NCI-H748 (cell line): Measurements from ENCODE around the gene GRIK2.

Experiments used
- DNase-seq: peaks from one replicate; lab custom pipeline; 2025; ENCODE audit not compliant: unreplicated experiment; lab: John Stamatoyannopoulos, UW

GRIK2 gene

DNA sequence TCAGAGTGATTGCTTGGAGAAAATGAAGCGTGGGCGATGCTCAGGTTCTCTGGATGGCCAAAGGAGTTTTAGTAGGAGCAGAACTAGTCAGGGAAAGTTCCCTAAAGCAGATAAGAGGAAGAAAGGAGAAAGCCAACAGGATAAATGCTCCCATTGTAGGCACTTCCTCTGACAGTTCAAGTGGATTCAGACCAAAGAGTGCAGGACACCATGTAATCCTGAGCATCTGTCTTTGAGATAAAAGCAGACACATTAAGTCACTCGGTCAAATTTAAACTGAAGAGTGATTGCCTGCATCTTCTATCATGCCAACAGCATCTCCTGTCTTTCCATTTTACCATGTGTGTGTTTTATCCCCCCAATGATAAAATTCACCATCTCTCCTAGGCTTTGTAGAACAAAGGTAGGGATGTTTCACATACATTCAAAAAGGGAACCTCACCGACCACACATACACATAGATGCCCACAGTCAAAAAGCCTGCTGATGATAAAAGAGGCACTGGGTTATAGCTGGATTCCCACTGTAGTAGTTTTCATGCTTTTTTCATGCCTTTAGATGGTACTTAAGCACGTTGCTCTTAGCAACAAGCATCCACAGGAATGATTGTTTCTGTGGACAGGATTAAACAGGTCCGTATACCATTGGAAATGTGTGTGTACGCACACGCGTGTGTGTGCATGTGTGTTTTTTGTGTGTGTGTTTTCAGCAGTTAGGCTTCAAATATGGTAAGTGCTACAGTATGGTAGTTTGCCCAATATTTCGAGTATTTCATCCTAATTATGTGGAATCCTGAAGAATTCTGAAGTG is 7.0 kb downstream of the GRIK2 start:
- DNase-seq = no peak

DNA sequence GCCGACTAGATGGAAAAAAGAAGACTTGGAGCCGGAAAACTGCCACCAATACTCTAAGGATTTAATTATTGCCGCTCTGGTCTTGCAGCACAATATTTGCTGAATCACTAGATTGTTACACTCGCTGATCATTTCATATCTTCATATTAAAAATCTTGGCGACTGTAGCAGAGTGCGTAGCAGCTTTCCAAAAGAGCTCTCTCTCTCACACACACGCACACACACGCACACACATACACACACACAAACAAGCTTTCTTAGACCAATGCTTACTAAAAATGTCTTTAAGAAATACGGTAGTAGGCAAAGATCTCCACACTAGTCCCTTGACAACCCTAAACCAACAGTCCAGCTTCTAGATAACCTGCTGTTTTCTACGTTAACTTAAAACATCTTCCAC is 7.7 kb downstream of the GRIK2 start:
- DNase-seq = no peak

DNA sequence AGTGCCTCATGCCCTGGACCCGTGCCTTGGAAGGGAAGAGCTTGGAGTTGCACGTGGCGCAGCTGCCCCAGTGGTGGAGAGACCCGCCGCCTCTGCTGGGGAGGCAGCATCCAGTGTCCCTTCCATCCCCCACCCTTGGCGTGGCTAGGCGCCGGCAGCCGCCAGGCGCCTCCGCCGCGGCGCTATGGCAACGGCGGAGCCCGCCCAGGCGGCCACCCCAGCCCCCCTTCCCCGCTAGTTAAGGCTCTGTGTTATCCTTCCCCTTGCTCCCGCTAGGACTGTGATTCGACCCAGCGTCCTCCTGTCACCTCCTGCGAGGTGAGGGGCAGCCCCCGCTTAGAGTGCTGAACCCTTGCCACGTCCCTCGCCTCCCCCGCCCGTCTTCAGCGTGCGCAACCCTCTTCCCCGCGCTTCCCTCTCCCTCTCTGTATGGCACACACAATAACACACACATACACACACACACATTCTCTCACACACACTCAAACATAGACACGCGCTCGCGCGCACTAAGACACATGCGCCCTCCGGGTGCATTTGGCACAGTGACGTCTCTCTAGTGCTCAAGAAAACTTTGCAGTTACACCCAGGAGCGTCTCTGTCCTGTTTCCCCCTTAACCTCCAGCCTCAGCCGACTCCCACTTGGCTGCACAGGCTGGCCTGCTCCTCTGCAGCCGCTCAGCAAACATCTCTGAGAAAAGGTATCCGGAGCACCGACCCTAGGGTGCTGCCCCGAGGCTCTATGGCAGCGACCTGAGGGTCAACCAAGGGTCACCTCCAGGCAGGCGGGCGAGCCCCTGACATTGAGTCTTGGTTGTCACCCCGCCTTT is 8.5 kb downstream of the GRIK2 start:
- DNase-seq = no peak

DNA sequence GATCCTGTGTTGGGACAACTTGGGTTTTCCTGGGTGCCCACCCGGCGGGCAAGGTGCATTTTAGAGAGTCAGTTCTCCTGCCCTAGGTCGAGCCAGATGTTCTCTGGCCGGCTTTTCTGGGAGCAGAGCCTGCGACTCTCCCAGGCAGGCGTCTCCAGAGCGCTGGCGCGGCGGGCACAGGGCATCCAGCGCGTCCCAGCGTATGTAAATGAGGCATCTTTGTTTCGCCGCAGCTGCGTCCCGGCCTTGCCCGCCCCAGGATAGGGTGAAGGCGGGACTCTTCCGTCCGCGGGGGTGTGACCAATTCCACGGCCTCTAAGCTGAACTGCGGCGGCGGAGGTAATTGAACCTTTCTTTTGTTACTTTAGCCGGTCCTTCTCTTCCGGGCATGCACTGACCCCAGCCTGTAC is 9.1 kb downstream of the GRIK2 start:
- DNase-seq = no peak

DNA sequence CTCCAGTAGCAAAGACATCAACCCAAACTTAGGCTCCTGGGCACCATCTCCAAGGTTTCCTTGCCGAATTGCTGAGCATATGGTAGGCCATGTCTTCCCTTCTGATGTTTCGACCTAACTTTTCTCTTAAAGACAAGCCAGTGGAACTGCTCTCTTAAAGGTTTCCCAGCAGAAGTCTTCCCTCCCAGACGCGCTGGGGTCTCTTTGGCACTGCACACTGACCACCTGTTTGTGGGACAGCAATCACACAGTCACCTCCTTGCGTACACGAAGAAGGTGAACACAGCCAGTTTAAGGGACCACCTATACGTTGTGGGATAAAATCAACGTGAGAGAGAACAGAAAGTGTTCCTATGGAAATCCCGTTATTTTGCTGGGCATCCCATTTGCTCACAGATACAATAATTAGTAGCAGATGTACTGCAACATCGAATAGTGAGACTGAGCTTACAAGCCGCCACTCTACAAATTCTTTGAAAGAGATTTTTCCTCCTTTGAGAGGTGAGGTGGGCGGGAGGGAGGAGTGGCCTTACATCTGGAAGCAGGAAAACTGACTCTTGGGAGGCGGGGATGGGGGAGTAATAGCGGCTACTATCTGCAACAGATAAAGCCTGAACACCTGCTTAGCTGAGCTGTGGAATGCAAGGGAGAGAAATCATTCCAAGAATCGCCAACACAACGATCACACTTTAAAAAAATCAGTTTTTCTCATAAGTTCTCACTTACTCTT is 9.9 kb downstream of the GRIK2 start:
- no peak for DNase-seq

DNA sequence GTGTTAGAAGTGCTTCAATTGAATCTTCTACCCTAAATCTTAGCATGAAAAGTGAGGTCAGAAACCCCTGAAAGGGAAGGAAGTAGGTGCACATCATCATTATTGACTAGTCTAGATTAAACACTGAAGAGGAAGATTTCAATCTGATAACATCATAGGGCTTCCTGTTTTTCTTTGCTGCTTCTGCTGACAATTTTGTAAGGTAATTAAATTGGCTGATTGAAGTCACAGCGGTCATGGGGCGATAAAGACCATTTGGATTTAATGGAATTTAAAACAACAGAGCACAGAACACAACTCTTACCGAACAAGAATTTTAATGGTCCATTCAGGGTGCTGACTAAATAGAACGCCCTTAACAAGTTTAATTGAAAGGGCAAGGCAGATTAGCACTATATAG is 11.3 kb downstream of the GRIK2 start:
- peak; percentile 46 for DNase-seq

DNA sequence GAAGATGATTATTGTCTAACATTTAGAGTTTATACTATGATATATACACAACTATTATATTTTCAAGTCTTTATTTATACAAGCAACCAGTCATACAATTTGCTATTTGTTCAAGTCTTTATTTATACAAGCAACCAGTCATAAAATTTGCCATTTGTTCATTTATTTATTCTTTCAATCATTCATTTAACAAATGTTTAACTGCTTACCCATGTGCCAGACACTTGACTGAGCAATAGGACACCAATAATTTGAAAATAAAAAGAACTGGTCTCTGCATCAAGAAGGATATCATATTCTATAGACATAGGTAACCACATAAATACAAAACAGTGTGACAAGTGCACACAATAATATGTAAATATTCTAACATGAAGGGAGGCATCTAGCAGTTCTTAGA is 20.3 kb downstream of the GRIK2 start:
- DNase-seq = peak; percentile 82

DNA sequence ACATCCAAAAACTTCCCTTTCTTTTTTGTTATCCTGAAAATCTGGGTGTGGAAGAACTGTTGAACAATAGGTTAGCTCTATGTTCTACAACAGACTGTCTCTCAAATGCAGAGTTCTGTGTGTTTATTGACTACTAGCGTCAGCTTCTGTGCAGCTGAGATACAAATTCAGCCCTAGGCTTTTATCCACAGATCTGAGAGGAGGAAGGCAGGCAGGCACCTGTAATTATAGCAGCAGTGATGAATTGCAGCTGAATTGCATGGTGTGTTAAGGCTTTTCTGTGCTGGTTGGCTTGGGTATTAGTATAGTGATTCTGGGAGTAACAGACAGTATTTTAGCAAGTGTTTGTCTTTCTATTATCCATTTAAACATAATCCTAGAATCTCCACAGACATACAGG is 24.4 kb downstream of the GRIK2 start:
- peak; percentile 92 for DNase-seq

DNA sequence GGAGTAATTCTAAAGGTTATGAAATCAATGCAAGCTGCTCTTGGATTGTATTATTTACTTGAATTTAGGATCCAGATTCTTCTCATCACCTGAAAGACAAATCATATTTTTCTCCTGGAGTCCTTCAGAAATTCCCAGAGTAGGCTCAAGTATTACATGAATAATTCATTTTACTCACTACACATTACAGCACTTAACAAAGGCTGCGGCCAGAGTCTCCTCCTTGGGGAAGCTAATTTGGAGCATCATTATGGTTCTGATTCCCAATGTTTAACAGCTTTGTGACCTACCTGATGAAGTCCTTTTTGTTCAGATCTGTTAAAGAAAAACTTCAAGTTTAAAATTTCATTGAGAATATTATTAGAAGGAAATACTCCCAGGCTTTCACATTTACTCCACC is 28.7 kb downstream of the GRIK2 start:
- DNase-seq = no peak

DNA sequence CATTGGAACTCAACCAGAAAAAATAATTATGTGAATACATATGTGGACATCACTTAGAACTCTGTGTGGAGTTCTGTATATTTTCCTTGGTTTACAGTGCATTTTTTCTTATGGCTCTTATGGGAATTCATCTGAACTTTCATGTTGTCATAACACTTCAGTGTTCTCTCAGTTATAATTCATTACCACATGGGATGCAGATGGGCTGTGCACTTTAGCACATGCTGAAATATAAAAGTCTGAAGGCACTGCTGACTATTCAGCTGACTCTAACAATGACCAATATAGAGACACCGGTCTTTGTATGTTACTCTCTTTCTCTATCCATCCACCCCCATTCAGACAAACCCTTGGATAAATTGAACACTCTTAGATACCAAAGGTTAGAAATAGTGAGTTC is 29.3 kb downstream of the GRIK2 start:
- DNase-seq = no peak

DNA sequence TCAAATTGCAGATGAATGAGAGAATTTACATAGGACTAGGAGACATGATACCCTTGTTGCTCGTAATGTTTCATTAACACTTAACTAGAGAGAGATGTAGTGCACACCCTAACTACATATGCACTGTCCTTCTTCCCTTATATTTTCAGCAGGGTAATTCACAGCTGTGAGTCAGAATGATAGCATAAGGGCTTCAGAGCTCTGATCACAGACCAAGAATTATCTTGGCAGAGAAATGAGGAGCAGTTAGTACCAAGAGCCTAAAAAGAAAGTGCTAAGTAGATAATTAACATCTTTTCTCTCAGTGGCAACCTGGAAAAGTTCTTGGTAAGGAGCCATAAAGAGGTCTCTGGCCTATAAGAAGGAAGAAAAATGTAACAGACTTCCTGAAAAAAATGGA is 35.8 kb downstream of the GRIK2 start:
- DNase-seq = peak; percentile 48

DNA sequence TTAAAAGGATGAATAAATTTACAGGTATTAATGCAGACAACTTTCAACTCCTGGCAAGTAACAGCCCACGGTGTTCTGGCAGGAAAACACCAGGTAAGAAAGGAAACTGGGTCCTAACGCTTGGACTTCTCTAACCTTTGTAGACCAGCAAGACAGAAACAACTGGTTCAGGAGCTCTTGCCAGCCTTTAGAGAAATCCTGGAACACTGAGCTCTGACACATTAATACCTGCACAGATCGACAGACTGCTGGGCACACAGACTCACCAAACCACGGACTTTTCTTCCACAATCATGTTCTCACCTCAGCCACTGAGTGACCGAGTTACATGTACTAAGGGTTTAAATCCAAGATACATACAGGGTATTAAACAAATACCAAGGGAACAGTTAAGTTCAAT is 36.3 kb downstream of the GRIK2 start:
- DNase-seq = no peak

DNA sequence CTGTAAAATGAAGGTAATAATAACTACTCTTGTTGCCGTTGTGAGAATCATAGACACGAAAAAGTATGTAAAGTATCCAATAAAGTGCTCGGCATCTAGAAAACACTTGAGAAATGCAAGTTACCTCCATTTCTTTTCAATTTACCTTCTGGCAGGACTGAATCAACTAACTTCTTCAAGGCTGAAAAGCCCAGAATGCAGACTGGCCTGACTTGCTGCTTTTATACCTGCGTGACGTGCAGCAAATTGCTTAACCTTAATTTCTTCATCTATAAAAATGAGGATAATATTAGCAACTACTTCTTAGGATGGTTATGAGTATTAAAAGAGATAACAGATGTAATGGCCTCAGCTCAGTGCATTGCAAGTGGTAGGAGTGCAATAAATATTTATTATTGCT is 39.6 kb downstream of the GRIK2 start:
- DNase-seq = no peak

DNA sequence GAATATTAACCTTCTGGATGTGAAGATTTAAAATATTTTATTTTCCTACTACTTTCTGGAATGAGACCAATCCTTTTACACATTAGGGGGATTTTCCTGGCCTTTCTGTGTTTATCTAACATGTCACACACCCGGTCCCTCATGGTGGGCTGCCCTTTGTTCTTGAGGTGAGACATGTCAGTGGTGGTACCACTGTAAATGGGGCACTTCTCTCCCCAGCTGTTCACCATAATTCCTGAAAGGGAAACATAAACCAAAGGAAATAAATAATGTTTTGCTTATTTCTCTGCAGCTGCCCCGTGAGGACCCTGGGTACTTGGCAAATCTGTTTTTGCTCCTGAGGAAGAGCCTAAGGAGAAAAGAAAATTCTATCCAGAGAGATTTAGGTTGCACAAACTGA is 41.1 kb downstream of the GRIK2 start:
- DNase-seq = no peak

DNA sequence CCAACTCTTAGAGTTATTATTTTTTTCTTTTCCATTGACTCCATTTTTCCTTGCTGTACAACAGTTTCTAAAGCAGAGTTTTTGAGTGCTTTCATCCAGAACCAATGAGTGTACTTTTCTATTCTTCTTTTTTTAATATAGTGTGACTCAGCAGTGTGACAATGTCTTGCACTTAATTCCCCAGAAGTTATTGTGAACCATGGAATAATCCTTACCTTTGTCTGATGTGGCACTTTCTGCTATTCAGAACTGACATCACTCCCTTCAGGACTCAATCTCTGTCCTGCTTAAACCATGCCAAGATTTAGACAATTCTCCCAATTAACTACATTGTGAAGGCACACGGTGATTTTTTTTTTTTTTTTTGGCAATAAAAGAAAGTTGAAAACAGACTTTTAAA is 41.5 kb downstream of the GRIK2 start:
- DNase-seq = no peak

DNA sequence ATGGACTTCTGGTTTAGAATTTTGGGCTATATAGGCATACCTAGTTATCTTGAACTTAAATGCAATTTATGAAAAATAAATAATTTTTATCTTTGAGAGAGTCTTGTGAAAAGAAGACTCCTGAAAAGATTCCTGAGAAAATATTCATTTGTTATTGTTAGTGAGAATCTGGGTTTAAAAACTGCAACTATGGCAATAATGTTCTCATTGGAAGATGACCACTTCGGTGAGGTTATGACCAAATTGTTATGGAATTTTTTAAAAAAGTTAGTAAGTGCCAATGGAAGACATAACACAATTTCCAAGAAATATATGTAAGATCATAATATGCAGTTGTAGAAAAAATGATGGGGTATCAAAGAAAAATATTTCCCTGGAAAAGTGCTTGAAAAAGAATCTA is 46.3 kb downstream of the GRIK2 start:
- DNase-seq = no peak

DNA sequence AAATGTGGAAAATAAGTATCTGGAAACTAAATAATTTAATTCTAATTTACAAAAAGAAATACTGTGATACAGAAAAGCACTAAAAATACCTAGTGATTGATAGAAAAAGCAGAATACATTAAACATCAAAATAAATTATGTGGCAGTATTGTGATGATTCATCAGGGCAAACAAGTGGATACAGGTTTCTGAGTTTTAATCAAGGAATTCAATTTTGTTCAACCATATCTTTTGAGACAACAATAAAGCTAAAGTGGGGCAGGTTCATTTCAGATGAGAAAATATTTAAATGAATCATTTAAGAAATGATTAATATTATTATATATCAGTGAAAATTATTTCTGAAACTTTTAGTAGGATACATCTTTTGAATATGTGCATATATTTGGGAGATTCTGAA is 49.8 kb downstream of the GRIK2 start:
- no peak for DNase-seq

DNA sequence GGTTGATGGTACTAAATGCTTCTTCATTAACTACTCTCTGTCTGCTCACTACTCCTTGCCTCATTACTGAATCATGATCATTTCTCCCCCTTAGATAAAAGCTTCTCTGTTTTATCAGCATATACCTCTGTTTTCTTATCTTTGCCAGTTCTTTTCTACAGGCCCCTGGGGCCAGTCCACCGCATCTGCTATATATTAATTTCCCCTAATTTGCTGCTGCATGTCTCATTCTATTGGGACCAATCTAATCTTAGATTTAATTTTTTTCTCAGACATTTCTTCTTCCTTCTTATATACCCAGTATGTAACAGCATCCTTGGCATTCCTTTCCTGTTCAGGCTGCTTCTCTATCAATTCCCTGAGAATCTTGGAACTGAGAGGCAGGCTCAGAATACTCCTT is 51.2 kb downstream of the GRIK2 start:
- no peak for DNase-seq

DNA sequence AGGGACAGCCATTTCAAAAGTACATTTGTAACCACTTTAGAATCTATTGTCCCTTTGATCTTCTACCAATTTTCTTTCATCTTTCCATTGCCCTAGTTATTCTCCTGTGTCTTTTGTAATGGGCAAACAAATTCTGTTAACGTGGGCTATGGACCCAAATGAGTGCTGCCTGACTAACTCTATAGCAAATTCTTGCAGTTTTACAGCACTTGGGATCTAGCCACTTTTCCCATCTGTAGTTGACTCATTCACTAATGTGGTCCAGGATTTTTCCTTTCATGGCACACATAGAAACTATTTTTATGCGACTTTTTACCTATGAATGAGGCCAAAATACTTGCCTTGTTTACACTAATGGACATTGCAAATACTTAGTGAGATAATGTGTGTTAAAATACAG is 52.0 kb downstream of the GRIK2 start:
- DNase-seq = no peak

DNA sequence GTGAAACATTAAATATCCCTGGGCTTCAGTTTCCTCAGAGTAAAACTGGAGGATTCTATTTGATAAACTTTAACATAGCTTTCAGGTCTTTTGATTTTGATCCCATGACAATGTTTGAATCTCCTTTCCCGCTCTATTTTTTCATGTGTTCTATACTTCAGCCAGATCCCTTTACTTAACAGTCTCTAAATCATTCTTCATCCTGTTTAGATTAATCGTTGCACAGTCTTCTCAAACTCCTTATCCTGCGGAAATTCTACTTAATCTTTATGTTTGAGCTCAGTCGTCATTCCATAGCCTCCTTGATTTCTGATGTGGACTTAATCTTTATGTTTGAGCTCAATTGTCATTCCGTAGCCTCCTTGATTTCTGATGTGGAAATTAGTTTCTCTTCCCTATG is 57.4 kb downstream of the GRIK2 start:
- DNase-seq = no peak

DNA sequence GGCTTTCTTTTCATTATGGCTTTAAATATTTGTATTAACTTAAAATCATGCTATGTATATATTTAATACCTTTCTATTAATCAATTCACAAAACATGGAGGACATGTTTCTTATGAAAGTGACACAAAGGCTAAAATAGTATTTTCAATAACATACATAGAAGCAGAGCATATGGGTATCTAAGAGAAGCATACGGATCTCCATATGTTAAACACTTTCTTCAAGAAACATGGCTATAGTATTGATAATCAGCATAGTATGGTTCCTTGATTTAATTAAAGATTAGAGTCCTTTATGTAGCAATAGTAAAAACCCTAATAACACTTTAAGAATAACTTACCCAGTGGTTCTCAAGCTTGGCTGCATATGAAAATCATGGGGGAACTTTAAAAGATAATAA is 58.5 kb downstream of the GRIK2 start:
- DNase-seq = no peak

DNA sequence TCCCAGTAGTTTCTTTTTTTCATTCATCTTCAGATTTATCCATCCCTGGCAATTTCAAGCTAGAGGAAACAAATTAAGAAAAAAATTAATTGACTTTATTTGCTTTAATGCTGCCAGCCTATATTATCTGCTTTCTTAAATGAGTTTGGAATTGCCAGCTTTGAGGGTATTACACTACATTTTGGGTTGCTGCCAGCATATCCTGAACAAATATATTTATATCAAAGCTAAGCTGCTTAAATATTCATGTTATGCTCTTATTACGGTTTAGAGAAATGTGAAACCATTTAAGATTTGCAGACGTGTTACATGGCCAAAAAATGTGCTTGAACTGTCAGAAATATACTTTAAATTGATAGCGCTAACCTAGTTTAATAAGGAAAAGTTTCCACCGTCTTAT is 59.7 kb downstream of the GRIK2 start:
- DNase-seq = no peak
